ENCODE measurements around the gene EEF1AKMT2.

DNA sequence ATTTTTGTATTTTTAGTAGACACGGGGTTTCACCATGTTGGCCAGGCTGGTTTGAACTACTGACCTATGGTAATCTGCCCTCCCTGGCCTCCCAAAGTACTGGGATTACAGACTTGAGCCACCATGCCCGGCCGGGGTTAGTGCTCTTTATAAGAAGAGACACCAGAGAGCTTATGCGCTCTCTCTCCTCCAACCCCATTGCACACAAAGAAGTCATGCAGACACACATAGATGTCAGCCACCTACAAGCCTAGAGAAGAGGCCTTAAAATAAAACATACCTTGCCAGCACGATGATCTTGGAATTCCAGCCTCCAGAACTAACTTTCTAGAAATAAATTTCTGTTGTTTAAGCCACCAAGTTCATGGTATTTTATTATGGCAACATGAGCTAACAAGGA lies 37.5 kb downstream of the EEF1AKMT2 start:
- no peak for TF ChIP-seq EZH2 (IDR thresholded peaks at IDR 0.05; ENCODE audit: low read depth)
- TF ChIP-seq, protein P1, sequence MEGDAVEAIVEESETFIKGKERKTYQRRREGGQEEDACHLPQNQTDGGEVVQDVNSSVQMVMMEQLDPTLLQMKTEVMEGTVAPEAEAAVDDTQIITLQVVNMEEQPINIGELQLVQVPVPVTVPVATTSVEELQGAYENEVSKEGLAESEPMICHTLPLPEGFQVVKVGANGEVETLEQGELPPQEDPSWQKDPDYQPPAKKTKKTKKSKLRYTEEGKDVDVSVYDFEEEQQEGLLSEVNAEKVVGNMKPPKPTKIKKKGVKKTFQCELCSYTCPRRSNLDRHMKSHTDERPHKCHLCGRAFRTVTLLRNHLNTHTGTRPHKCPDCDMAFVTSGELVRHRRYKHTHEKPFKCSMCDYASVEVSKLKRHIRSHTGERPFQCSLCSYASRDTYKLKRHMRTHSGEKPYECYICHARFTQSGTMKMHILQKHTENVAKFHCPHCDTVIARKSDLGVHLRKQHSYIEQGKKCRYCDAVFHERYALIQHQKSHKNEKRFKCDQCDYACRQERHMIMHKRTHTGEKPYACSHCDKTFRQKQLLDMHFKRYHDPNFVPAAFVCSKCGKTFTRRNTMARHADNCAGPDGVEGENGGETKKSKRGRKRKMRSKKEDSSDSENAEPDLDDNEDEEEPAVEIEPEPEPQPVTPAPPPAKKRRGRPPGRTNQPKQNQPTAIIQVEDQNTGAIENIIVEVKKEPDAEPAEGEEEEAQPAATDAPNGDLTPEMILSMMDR (conservative IDR thresholded peaks at IDR 0.05): no peak

Measured in PC-9 (cell line).